ENCODE results near the gene MATN3.

Gene MATN3

GRCh38 chr2:20033322-20033721 lies 20.9 kb upstream of the MATN3 start:
- POLR2A ChIA-PET = no interaction called here
- CTCF ChIA-PET = interaction anchor here (1.2 to 5.7 kb wide), 5 partner anchors 18 to 77 kb away, joined by 3 to 55 read pairs (median 4); no protein-coding TSS in a partner anchor
- DNase-seq (ENCODE audit: extremely low spot score) = no peak
- TF ChIP-seq CTCF (IDR thresholded peaks at IDR 0.05; ENCODE audit: control extremely low read depth, extremely low read depth, low read depth, missing control alignments) = no peak

GRCh38 chr2:20030224-20030623 lies 17.8 kb upstream of the MATN3 start:
- no peak for TF ChIP-seq CTCF (IDR thresholded peaks at IDR 0.05; ENCODE audit: control extremely low read depth, extremely low read depth, low read depth, missing control alignments)
- CTCF ChIA-PET = interaction anchor here (3.4 kb wide), 1 partner anchor 15 kb away, joined by 21 read pairs; no protein-coding TSS in a partner anchor
- POLR2A ChIA-PET = no interaction called here
- no peak for DNase-seq (ENCODE audit: extremely low spot score)

- TF ChIP-seq CTCF (IDR thresholded peaks at IDR 0.05; ENCODE audit: control extremely low read depth, extremely low read depth, low read depth, missing control alignments) = no peak
- CTCF ChIA-PET = interaction anchor here (0.9 to 1.9 kb wide), 5 partner anchors 8 to 16 kb away, joined by 3 to 10 read pairs (median 4); no protein-coding TSS in a partner anchor
- POLR2A ChIA-PET = no interaction called here
- no peak for DNase-seq (ENCODE audit: extremely low spot score)
Measured at GRCh38 chr2:20027705-20028434, 15.4 kb upstream of the MATN3 start.

GRCh38 chr2:20027260-20027677 lies 14.8 kb upstream of the MATN3 start:
- TF ChIP-seq CTCF (IDR thresholded peaks at IDR 0.05; ENCODE audit: control extremely low read depth, extremely low read depth, low read depth, missing control alignments) = no peak
- CTCF ChIA-PET = interaction anchor here (0.9 to 1.9 kb wide), 4 partner anchors 9 to 16 kb away, joined by 3 to 10 read pairs (median 6); no protein-coding TSS in a partner anchor
- DNase-seq (ENCODE audit: extremely low spot score) = no peak
- POLR2A ChIA-PET = no interaction called here

GRCh38 chr2:20025065-20025786 lies 12.8 kb upstream of the MATN3 start:
- no peak for DNase-seq (ENCODE audit: extremely low spot score)
- ChIA-PET CTCF (interaction anchor here (3.2 kb wide), 1 partner anchor 10 kb away, joined by 18 read pairs; no protein-coding TSS in a partner anchor), POLR2A (no interaction called here)
- no peak for TF ChIP-seq CTCF (IDR thresholded peaks at IDR 0.05; ENCODE audit: control extremely low read depth, extremely low read depth, low read depth, missing control alignments)

- ChIA-PET POLR2A (no interaction called here), CTCF (interaction anchor here (1.1 to 3.2 kb wide), 4 partner anchors 9 to 38 kb away, joined by 3 to 18 read pairs (median 5); no protein-coding TSS in a partner anchor)
- no peak for DNase-seq (ENCODE audit: extremely low spot score)
- no peak for TF ChIP-seq CTCF (IDR thresholded peaks at IDR 0.05; ENCODE audit: control extremely low read depth, extremely low read depth, low read depth, missing control alignments)
Measured at GRCh38 chr2:20023688-20024087, 11.2 kb upstream of the MATN3 start.

All from GM10248 (cell line).